Liver (tissue), 9 donors: ENCODE data around the gene ZC3H18. TPM values are rescaled to one million over a fixed set of nuclear protein-coding genes. Genes with fewer than 3 reads are reported as not detected.
A peak's percentile ranks its signal among the peaks of the same experiment; 100 is the strongest.

Experiments used
- DNase-seq: peaks from one replicate; pipeline ENCODE4 v3.0.0-alpha.2; 2017; ENCODE audit warnings: low spot score
- H3K27ac ChIP-seq, 2 donors: one replicate each; pipeline ENCODE4 v1.7.0; 2013; ENCODE audit warnings: inconsistent platforms in 2 of 2, low read length in 2 of 2, control low read depth in 1 of 2, low read depth in 1 of 2, mild to moderate bottlenecking in 1 of 2
- H3K27me3 ChIP-seq, 4 donors: one replicate each; pipeline versions ENCODE4 v1.6.1 to v1.7.0; 2013; ENCODE audit warnings: low read length in 3 of 4, inconsistent platforms in 1 of 4, mild to moderate bottlenecking in 1 of 4, moderate library complexity in 1 of 4; ENCODE audit not compliant: control insufficient read depth in 4 of 4, insufficient read depth in 4 of 4
- H3K36me3 ChIP-seq, 4 donors: one replicate each; pipeline versions ENCODE4 v1.6.1 to v1.7.0; 2013; ENCODE audit warnings: low read length in 3 of 4, mild to moderate bottlenecking in 3 of 4, low read depth in 1 of 4, moderate library complexity in 1 of 4; ENCODE audit not compliant: control insufficient read depth in 4 of 4, insufficient read depth in 3 of 4
- H3K4me1 ChIP-seq, 4 donors: one replicate each; pipeline versions ENCODE4 v1.6.1 to v1.7.0; 2013; ENCODE audit warnings: low read length in 3 of 4, mild to moderate bottlenecking in 3 of 4, moderate library complexity in 1 of 4; ENCODE audit not compliant: control insufficient read depth in 4 of 4, insufficient read depth in 4 of 4
- H3K4me3 ChIP-seq, 3 donors: one replicate each; pipeline versions ENCODE4 v1.6.1 to v1.7.0; 2013; ENCODE audit warnings: low read length in 3 of 3, control low read depth in 1 of 3, low read depth in 1 of 3, mild to moderate bottlenecking in 1 of 3
- H3K9ac ChIP-seq, 2 donors: one replicate each; pipeline ENCODE4 v1.7.0; 2013; ENCODE audit warnings: low read length in 2 of 2, mild to moderate bottlenecking in 2 of 2, moderate library complexity in 2 of 2, control low read depth in 1 of 2, low read depth in 1 of 2
- H3K9me3 ChIP-seq, 4 donors: one replicate each; pipeline versions ENCODE4 v1.6.1 to v1.7.0; 2013; ENCODE audit warnings: low read length in 3 of 4; ENCODE audit not compliant: control insufficient read depth in 4 of 4
- EGR1 ChIP-seq, 2 donors: IDR thresholded peaks; 2 replicates each; pipeline ENCODE4 v1.6.1; 2016 to 2018; ENCODE audit warnings: antibody characterized with exemption in 2 of 2, low read depth in 2 of 2
- FOXA1 ChIP-seq: IDR thresholded peaks from 2 replicates; pipeline ENCODE4 v1.6.1; 2016; ENCODE audit warnings: antibody characterized with exemption
- FOXA2 ChIP-seq: IDR thresholded peaks from 2 replicates; pipeline ENCODE4 v1.6.1; 2016; ENCODE audit warnings: antibody characterized with exemption
- GABPA ChIP-seq, 2 donors: IDR thresholded peaks in 1 of 2; conservative IDR thresholded peaks in 1 of 2; 2 replicates each; pipeline ENCODE4 v1.6.1; 2016; ENCODE audit warnings: antibody characterized with exemption in 2 of 2, mild to moderate bottlenecking in 1 of 2, moderate library complexity in 1 of 2
- HNF4A ChIP-seq, 2 donors: conservative IDR thresholded peaks; 2 replicates each; pipeline ENCODE4 v1.6.1; 2016; ENCODE audit warnings: antibody characterized with exemption in 2 of 2, mild to moderate bottlenecking in 2 of 2
- HNF4G ChIP-seq: IDR thresholded peaks from 2 replicates; pipeline ENCODE4 v1.6.1; 2016; ENCODE audit warnings: antibody characterized with exemption
- JUND ChIP-seq, 2 donors: IDR thresholded peaks; 2 replicates each; pipeline ENCODE4 v1.6.1; 2016; ENCODE audit warnings: antibody characterized with exemption in 2 of 2
- NR2F2 ChIP-seq: IDR thresholded peaks from 2 replicates; pipeline ENCODE4 v1.6.1; 2016; ENCODE audit warnings: antibody characterized with exemption
- RAD21 ChIP-seq, 2 donors: IDR thresholded peaks; 2 replicates each; pipeline ENCODE4 v1.6.1; 2016; ENCODE audit warnings: antibody characterized with exemption in 2 of 2, mild to moderate bottlenecking in 2 of 2
- RXRA ChIP-seq, 2 donors: IDR thresholded peaks; 2 replicates each; pipeline ENCODE4 v1.6.1; 2017 to 2018; ENCODE audit warnings: antibody characterized with exemption in 2 of 2, mild to moderate bottlenecking in 1 of 2
- SP1 ChIP-seq: IDR thresholded peaks from 2 replicates; pipeline ENCODE4 v1.6.1; 2018; ENCODE audit warnings: antibody characterized with exemption, mild to moderate bottlenecking
- TAF1 ChIP-seq: conservative IDR thresholded peaks from 2 replicates; pipeline ENCODE4 v1.6.1; 2016; ENCODE audit warnings: antibody characterized with exemption, mild to moderate bottlenecking
- YY1 ChIP-seq: IDR thresholded peaks from 2 replicates; pipeline ENCODE4 v1.6.1; 2016; ENCODE audit warnings: antibody characterized with exemption, mild to moderate bottlenecking
- WGBS: extraction: QIAGEN DNeasy Blood & Tissue Kit; methylation state at CpG from one replicate; pipeline ENCODE4 v1.1.7; 2013; 5-methylcytosine and 5-hydroxymethylcytosine counted together
- polyA plus RNA-seq, 2 donors: library from polyadenylated mRNA; stranded (reverse) in 1 of 2; unstranded in 1 of 2; fragments of 200-250 nt in 1 of 2; fragments of >200 nt in 1 of 2; fragmentation: Nextera tagmentation in 1 of 2; extraction: Ambion mirVana in 1 of 2; gene quantifications; one replicate each; pipeline versions ENCODE4 v1.2.1 to v1.2.3, GENCODE V29; 2013 to 2015
- total RNA-seq, 2 donors: library from RNA; depleted of rRNA; stranded (reverse); fragments of >200 nt; gene quantifications; one replicate each; pipeline ENCODE4 v1.2.3, GENCODE V29; 2014
- TF ChIP-seq, protein P1 (sequence below): IDR thresholded peaks from 2 replicates; pipeline ENCODE4 v1.6.1; 2016; ENCODE audit warnings: antibody characterized with exemption
- TF ChIP-seq, protein P2 (sequence below): fragments of 150-350 bp; IDR thresholded peaks from 2 replicates; pipeline ENCODE4 v1.5.1; 2017; ENCODE audit warnings: improper control_type of control experiment, low read depth, low read length; ENCODE audit not compliant: missing input control
- TF ChIP-seq, protein P3 (sequence below): IDR thresholded peaks from 2 replicates; pipeline ENCODE4 v1.6.1; 2016; ENCODE audit warnings: antibody characterized with exemption
- TF ChIP-seq, protein P4 (sequence below): IDR thresholded peaks from 2 replicates; pipeline ENCODE4 v1.6.1; 2016; ENCODE audit warnings: antibody characterized with exemption, mild to moderate bottlenecking
- donor health status: healthy.
- donor health status: healthy.
- donor health status: healthy.
- donor health status: healthy.
- donor health status: healthy.

Gene ZC3H18
- total and polyA plus RNA-seq, 4 donors: 10.2 to 10.9 (median 10.5) TPM

DNA sequence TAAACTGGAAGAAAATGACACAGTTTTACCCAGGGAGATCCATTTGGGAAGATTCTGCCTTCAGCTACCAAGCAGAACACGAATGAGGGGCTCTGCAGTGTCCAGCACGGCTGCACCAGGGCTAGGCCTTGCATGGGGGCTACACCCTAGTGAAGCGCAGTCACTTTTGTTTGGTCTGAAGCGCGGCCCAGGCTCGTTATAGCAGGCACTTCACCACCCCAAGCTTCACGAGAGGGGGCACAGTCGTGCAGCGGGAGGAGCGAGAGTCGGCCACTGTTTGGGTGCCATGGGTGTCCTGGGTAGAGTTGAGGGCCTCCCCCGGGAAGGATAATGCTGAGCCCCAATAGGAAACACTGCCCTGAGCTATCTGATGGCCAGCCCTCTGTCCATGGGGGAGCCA lies 46.5 kb downstream of the ZC3H18 start:
- H3K9ac ChIP-seq: no peak overlapping the region
- peaks cover 18 to 47% (median 38%) of the 10 kb centered on the region in 4 donors for H3K4me1 ChIP-seq
- no peaks in the 10 kb centered on the region for H3K27me3 ChIP-seq
- peak overlapping the region in 1 of 2 donors; percentile 60 for H3K27ac ChIP-seq
- no peaks in the 10 kb centered on the region for H3K9me3 ChIP-seq
- TF ChIP-seq EGR1 (IDR thresholded peaks at IDR 0.05; ENCODE audit: low read depth in 2 of 2) (no peak), NR2F2 (no peak), RAD21 (IDR thresholded peaks at IDR 0.05) (no peak), TAF1 (no peak), JUND (IDR thresholded peaks at IDR 0.05) (no peak), RXRA (IDR thresholded peaks at IDR 0.05) (no peak), GABPA (IDR thresholded peaks at IDR 0.05 in 1 of 2, conservative IDR thresholded peaks at IDR 0.05 in 1 of 2) (no peak), HNF4A (conservative IDR thresholded peaks at IDR 0.05) (no peak), HNF4G (no peak), FOXA1 (no peak), YY1 (no peak), FOXA2 (no peak), SP1 (no peak)
- TF ChIP-seq, protein P1, sequence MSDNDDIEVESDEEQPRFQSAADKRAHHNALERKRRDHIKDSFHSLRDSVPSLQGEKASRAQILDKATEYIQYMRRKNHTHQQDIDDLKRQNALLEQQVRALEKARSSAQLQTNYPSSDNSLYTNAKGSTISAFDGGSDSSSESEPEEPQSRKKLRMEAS: no peak
- TF ChIP-seq, protein P2, sequence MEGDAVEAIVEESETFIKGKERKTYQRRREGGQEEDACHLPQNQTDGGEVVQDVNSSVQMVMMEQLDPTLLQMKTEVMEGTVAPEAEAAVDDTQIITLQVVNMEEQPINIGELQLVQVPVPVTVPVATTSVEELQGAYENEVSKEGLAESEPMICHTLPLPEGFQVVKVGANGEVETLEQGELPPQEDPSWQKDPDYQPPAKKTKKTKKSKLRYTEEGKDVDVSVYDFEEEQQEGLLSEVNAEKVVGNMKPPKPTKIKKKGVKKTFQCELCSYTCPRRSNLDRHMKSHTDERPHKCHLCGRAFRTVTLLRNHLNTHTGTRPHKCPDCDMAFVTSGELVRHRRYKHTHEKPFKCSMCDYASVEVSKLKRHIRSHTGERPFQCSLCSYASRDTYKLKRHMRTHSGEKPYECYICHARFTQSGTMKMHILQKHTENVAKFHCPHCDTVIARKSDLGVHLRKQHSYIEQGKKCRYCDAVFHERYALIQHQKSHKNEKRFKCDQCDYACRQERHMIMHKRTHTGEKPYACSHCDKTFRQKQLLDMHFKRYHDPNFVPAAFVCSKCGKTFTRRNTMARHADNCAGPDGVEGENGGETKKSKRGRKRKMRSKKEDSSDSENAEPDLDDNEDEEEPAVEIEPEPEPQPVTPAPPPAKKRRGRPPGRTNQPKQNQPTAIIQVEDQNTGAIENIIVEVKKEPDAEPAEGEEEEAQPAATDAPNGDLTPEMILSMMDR: no peak
- TF ChIP-seq, protein P3, sequence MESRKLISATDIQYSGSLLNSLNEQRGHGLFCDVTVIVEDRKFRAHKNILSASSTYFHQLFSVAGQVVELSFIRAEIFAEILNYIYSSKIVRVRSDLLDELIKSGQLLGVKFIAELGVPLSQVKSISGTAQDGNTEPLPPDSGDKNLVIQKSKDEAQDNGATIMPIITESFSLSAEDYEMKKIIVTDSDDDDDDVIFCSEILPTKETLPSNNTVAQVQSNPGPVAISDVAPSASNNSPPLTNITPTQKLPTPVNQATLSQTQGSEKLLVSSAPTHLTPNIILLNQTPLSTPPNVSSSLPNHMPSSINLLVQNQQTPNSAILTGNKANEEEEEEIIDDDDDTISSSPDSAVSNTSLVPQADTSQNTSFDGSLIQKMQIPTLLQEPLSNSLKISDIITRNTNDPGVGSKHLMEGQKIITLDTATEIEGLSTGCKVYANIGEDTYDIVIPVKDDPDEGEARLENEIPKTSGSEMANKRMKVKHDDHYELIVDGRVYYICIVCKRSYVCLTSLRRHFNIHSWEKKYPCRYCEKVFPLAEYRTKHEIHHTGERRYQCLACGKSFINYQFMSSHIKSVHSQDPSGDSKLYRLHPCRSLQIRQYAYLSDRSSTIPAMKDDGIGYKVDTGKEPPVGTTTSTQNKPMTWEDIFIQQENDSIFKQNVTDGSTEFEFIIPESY: no peak
- TF ChIP-seq, protein P4, sequence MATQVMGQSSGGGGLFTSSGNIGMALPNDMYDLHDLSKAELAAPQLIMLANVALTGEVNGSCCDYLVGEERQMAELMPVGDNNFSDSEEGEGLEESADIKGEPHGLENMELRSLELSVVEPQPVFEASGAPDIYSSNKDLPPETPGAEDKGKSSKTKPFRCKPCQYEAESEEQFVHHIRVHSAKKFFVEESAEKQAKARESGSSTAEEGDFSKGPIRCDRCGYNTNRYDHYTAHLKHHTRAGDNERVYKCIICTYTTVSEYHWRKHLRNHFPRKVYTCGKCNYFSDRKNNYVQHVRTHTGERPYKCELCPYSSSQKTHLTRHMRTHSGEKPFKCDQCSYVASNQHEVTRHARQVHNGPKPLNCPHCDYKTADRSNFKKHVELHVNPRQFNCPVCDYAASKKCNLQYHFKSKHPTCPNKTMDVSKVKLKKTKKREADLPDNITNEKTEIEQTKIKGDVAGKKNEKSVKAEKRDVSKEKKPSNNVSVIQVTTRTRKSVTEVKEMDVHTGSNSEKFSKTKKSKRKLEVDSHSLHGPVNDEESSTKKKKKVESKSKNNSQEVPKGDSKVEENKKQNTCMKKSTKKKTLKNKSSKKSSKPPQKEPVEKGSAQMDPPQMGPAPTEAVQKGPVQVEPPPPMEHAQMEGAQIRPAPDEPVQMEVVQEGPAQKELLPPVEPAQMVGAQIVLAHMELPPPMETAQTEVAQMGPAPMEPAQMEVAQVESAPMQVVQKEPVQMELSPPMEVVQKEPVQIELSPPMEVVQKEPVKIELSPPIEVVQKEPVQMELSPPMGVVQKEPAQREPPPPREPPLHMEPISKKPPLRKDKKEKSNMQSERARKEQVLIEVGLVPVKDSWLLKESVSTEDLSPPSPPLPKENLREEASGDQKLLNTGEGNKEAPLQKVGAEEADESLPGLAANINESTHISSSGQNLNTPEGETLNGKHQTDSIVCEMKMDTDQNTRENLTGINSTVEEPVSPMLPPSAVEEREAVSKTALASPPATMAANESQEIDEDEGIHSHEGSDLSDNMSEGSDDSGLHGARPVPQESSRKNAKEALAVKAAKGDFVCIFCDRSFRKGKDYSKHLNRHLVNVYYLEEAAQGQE: no peak
- WGBS: 92% methylated on average over 12 of the region's 12 CpGs
- peaks cover 0 to 8% (median under 1%) of the 10 kb centered on the region in 4 donors for H3K36me3 ChIP-seq
- no peak for DNase-seq
- no peak overlapping the region for H3K4me3 ChIP-seq
